Left cardiac atrium (tissue), 4 donors: Measurements from ENCODE around the gene MVB12B. TPM values are rescaled to one million over a fixed set of nuclear protein-coding genes. Genes with fewer than 3 reads are reported as not detected.
"Not testable (repeated sequence)": the region's sequence is repeated elsewhere in the genome, so short reads cannot be mapped to it uniquely, and the experiment has no call there.

Experiments
- ATAC-seq, 2 donors: fragments of 200-7000 bp; cut with Tn5 transposase; one replicate each; pipeline ENCODE4 v1.9.1; 2020; ENCODE audit warnings: mild to moderate bottlenecking in 2 of 2, moderate library complexity in 2 of 2
- DNase-seq: peaks from one replicate; pipeline ENCODE4 v3.0.0-alpha.2; 2020
- intact Hi-C, 2 donors: fragments of 100-400 bp; cut with DNase I; formaldehyde crosslinking; loops; one replicate each; pipeline versions ENCODE4 v1.14.1 to v1.15.1; 2022 to 2023
- long read RNA-seq: library from polyadenylated mRNA; unstranded; transcript quantifications from one replicate; pipeline ENCODE4 v2.0.0, GENCODE V29; 2021
- total RNA-seq, 2 donors: library from RNA; stranded (reverse); fragmentation: NEBNext Ultra II Directional; extraction: Animal tissue kit (Norgen Biotek cat#: 25700); gene quantifications; one replicate each; pipeline ENCODE4 v1.2.1, GENCODE V29; 2021
- donor health status: DM: no; HTN: yes; CAD: no.
- donor health status: DM: no; HTN: yes; CAD: no; lungs with severe emphysema.
- donor health status: DM: yes; HTN: yes; CAD: no.
- donor health status: Dilated cardiomyopathy.

MVB12B gene
- total RNA-seq: 10 to 100 TPM in 1 of 2 donors, 1 to 10 TPM in 1; 9.7 to 12.3 TPM
- long read RNA-seq, partial matches to known transcripts: 0 of 7 reads
- long read RNA-seq, other reads (novel, unspliced or antisense): 7 of 7 reads

GRCh38 chr9:126326228-126327005 is at the start of gene MVB12B:
Gene MVB12B (plus strand): TSS chr9:126326829. CDS start chr9:126326930, 101 bp downstream.
- ATAC-seq (peak; percentile 70 to 76), DNase-seq (peak; percentile 47)
- intact Hi-C loops: no loop called here

GRCh38 chr9:126283799-126284465 is 42.7 kb upstream of the MVB12B start:
- intact Hi-C loops: no loop called here
- ATAC-seq (no peak), DNase-seq (no peak)

GRCh38 chr9:126285652-126286051 is 41.0 kb upstream of the MVB12B start:
- intact Hi-C loops, DNase-seq, ATAC-seq: not testable (repeated sequence)

- intact Hi-C loops: no loop called here
- ATAC-seq (no peak), DNase-seq (no peak)
Measured at GRCh38 chr9:126287166-126287866, 39.3 kb upstream of the MVB12B start.

- intact Hi-C loops: no loop called here
- no peak for ATAC-seq
- no peak for DNase-seq
Measured at GRCh38 chr9:126290871-126291270, 35.8 kb upstream of the MVB12B start.

GRCh38 chr9:126291925-126292324 is 34.7 kb upstream of the MVB12B start:
- DNase-seq (no peak), ATAC-seq (no peak)
- intact Hi-C loops: no loop called here

- DNase-seq (no peak), ATAC-seq (no peak)
- intact Hi-C loops: no loop called here
Measured at GRCh38 chr9:126292736-126293521, 33.7 kb upstream of the MVB12B start.

- ATAC-seq (no peak), DNase-seq (no peak)
- intact Hi-C loops: no loop called here
Measured at GRCh38 chr9:126293522-126293889, 33.1 kb upstream of the MVB12B start.

GRCh38 chr9:126294331-126295081 is 32.1 kb upstream of the MVB12B start:
- DNase-seq: no peak
- no peak for ATAC-seq
- intact Hi-C loops: no loop called here

GRCh38 chr9:126295082-126295477 is 31.5 kb upstream of the MVB12B start:
- intact Hi-C loops: no loop called here
- ATAC-seq: no peak

GRCh38 chr9:126295516-126295915 is 31.1 kb upstream of the MVB12B start:
- ATAC-seq: no peak
- DNase-seq: no peak
- intact Hi-C loops: no loop called here

More at GRCh38 chr9:126295082-126295477, 31.5 kb upstream of the MVB12B start:
- DNase-seq: no peak

GRCh38 chr9:126295936-126296600 is 30.6 kb upstream of the MVB12B start:
- no peak for ATAC-seq
- intact Hi-C loops: no loop called here

GRCh38 chr9:126296687-126297086 is 29.9 kb upstream of the MVB12B start:
- intact Hi-C loops: no loop called here
- no peak for DNase-seq
- ATAC-seq: no peak

More at GRCh38 chr9:126295936-126296600, 30.6 kb upstream of the MVB12B start:
- no peak for DNase-seq

GRCh38 chr9:126297661-126298060 is 29.0 kb upstream of the MVB12B start:
- DNase-seq: no peak
- intact Hi-C loops: no loop called here
- ATAC-seq: no peak

GRCh38 chr9:126298063-126298801 is 28.4 kb upstream of the MVB12B start:
- ATAC-seq: no peak
- no peak for DNase-seq
- intact Hi-C loops: no loop called here

- intact Hi-C loops: loop anchor here (5.0 kb wide), 3 partner anchors 98 to 193 kb away; no protein-coding TSS in a partner anchor
- DNase-seq (no peak), ATAC-seq (no peak)
Measured at GRCh38 chr9:126299706-126300276, 26.8 kb upstream of the MVB12B start.

- intact Hi-C loops: loop anchor here (5.0 kb wide), 3 partner anchors 96 to 191 kb away; no protein-coding TSS in a partner anchor
- DNase-seq (no peak), ATAC-seq (no peak)
Measured at GRCh38 chr9:126301196-126301595, 25.4 kb upstream of the MVB12B start.
